Measurements from ENCODE around the gene RPS10. TPM values are rescaled to one million over a fixed set of nuclear protein-coding genes. Genes with fewer than 3 reads are reported as not detected.

Gene RPS10
- total and polyA plus RNA-seq, 2 of the 8 experiments (the other 6 are each of a cell fraction or from before 2014, with no cell fraction given) = 2,408 to 11,142 TPM

- no peak for TF ChIP-seq ATF3 (IDR thresholded peaks at IDR 0.05; ENCODE audit: insufficient read depth, low read depth, low read length)
Observed at GRCh38 chr6:34385793-34386195, 40.1 kb downstream of the RPS10 start (continued).
